Effector memory CD8-positive, alpha-beta T cell (primary cell): ENCODE measurements around the gene BAZ2B.

Source experiments
- ATAC-seq: fragments of 150-1000 bp; cut with Tn5 transposase; replicated peaks from 2 replicates; pipeline ENCODE4 v1.10.0; 2021; ENCODE audit warnings: mild to moderate bottlenecking, moderate library complexity
- DNase-seq, 3 experiments: peaks; one replicate each; pipeline ENCODE4 v3.0.0; 2021
- H3K27ac Mint-ChIP-seq, 2 donors: one replicate each; pipeline ENCODE4 v1.8.0; 2022; ENCODE audit warnings: mild to moderate bottlenecking in 2 of 2, mixed read lengths in 2 of 2, moderate library complexity in 2 of 2
- H3K27me3 Mint-ChIP-seq, 2 donors: one replicate each; pipeline ENCODE4 v1.8.0; 2022; ENCODE audit warnings: mixed read lengths in 2 of 2
- H3K36me3 Mint-ChIP-seq: one replicate; pipeline ENCODE4 v1.8.0; 2022; ENCODE audit warnings: mild to moderate bottlenecking, moderate library complexity, mixed read lengths; ENCODE audit not compliant: insufficient read depth
- H3K4me1 Mint-ChIP-seq, 2 donors: one replicate each; pipeline ENCODE4 v1.8.0; 2022; ENCODE audit warnings: low read depth in 2 of 2, mixed read lengths in 2 of 2
- H3K4me3 Mint-ChIP-seq, 2 donors: one replicate each; pipeline ENCODE4 v1.8.0; 2022; ENCODE audit warnings: mild to moderate bottlenecking in 2 of 2, mixed read lengths in 2 of 2, moderate library complexity in 2 of 2
- H3K9me3 Mint-ChIP-seq, 2 donors: one replicate each; pipeline ENCODE4 v1.8.0; 2022; ENCODE audit warnings: mixed read lengths in 2 of 2

BAZ2B gene

GRCh38 chr2:159297042-159297707, 319.2 kb downstream of the BAZ2B start:
- H3K27me3 Mint-ChIP-seq, result peaks cover 0 to 6% of the 10 kb centered on the region in 2 donors
- no peak for DNase-seq
- H3K36me3 Mint-ChIP-seq, result no peaks in the 10 kb centered on the region
- no peak overlapping the region for H3K27ac Mint-ChIP-seq
- ATAC-seq, result no peak
- no peaks in the 10 kb centered on the region for H3K9me3 Mint-ChIP-seq
- H3K4me3 Mint-ChIP-seq, result no peak overlapping the region
- H3K4me1 Mint-ChIP-seq, result no peaks in the 10 kb centered on the region

DNA sequence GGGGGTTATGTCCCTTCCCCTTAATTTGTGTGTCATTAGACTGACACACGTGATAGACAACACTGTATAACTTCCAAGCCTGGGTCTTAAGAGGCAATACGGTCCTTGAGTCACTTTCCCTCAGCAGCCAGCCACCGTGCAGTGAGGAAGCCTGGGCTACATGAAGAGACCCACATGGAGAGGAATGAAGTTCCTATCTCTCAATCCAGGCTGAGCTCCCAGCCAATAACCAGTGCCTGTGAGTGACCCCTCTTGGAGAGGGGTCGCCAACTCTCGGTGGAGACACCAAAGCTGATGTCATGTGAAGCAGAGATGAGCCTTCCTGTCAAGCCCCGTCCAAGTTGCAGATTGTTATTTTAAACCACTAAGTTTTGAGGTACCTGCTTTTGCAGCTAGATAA, 324.2 kb downstream of the BAZ2B start:
- no peak for ATAC-seq

DNA sequence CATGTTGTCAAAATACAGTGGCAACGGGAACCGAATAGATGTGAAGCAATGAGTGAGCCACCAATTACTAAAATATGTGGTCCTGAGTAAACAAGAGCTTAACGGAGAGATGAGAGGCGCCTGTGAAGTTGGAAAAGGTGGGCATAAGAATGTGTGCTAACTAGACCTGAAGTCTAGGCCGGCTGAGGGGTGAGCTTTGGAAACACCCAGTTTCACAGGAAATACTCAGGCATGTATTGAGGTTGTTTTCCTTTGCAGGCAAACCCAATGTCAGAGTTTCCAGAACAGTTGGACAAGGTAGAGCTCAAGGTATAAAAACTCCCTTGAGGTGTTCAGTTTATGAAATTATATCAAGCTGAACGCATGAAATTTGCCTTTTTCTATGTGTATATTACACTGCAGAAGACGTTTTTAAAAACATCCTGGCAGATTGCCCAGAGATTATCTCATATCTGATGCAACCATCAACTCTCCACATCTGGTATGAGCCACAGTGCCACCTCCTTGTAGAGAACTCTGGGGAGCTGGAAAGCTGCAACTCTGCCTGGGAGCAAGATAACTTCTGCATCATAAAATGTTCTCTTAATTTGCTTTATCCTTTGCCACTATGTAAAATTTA, 325.9 kb downstream of the BAZ2B start:
- H3K27me3 Mint-ChIP-seq, result no peaks in the 10 kb centered on the region
- H3K27ac Mint-ChIP-seq, result no peak overlapping the region
- no peak overlapping the region for H3K4me3 Mint-ChIP-seq
- no peaks in the 10 kb centered on the region for H3K9me3 Mint-ChIP-seq
- ATAC-seq (no peak), DNase-seq (peak in 1 of 3 experiments; percentile 4)
- H3K4me1 Mint-ChIP-seq, result peaks cover 11 to 13% of the 10 kb centered on the region in 2 donors
- peaks cover 3% of the 10 kb centered on the region for H3K36me3 Mint-ChIP-seq

More for the DNA sequence above, 324.2 kb downstream of the BAZ2B start:
- Mint-ChIP-seq H3K36me3 (no peaks in the 10 kb centered on the region), H3K9me3 (no peaks in the 10 kb centered on the region), H3K27ac (no peak overlapping the region), H3K4me3 (no peak overlapping the region), H3K4me1 (peaks cover 4 to 5% of the 10 kb centered on the region in 2 donors), H3K27me3 (peaks cover 0 to 6% of the 10 kb centered on the region in 2 donors)
- DNase-seq, result no peak

GRCh38 chr2:159287733-159288132, 328.6 kb downstream of the BAZ2B start:
- no peaks in the 10 kb centered on the region for H3K9me3 Mint-ChIP-seq
- DNase-seq (no peak), ATAC-seq (no peak)
- peaks cover 10% of the 10 kb centered on the region for H3K36me3 Mint-ChIP-seq
- H3K27me3 Mint-ChIP-seq, result no peaks in the 10 kb centered on the region
- peak overlapping the region in 1 of 2 donors; percentile 88 for H3K27ac Mint-ChIP-seq
- peaks cover 14 to 18% of the 10 kb centered on the region in 2 donors for H3K4me1 Mint-ChIP-seq
- peak overlapping the region; percentile 23 to 83 for H3K4me3 Mint-ChIP-seq

GRCh38 chr2:159286709-159287441, 329.5 kb downstream of the BAZ2B start:
- DNase-seq (peak; percentile 94 to 97 (median 96)), ATAC-seq (peak; percentile 96)
- H3K4me1 Mint-ChIP-seq, result peaks cover 14 to 23% of the 10 kb centered on the region in 2 donors
- H3K27ac Mint-ChIP-seq, result peak overlapping the region; percentile 82 to 88
- H3K4me3 Mint-ChIP-seq, result peak overlapping the region; percentile 78 to 83
- H3K27me3 Mint-ChIP-seq, result no peaks in the 10 kb centered on the region
- H3K9me3 Mint-ChIP-seq, result no peaks in the 10 kb centered on the region
- H3K36me3 Mint-ChIP-seq, result peaks cover 10% of the 10 kb centered on the region

DNA sequence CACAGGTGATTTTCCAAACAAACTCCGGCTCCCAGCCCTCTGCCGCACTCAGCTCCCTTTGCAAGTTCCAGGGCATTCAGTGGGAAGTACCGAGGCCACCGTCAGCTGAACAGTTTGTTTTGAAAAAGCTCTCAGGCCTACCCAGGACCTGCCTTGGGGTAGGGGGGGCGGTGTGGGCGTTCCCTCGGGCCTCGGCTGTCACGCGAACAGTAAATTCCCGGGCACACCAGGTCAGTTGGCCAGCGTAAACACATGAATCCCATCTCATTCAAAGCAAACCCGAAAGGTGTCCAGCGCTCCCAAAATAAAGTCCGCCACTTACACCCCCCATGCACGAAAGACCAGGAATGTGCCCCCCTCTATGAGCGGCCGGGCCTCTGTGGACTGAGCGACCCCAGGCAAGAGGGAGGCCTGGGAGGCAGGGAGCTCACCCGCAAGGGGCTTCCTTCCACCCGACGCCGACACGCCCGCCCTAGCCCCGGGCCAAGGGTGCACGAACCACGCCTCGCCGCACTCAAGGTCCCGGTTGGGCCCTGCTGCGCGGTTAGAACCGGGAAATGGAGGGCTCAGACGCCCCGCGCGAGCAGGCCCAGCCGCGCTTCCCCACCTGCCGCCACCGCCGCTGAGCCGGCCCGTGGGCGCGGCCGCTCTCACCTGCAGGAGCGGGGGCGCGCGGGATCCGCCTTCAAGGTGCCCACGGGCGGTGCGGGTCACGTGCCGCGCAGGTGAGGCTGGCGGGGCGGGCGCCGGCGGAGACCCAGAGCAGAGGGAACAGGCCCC, 330.2 kb downstream of the BAZ2B start, which contains the start of gene WDSUB1:
Gene WDSUB1, minus strand, starts transcription at position 775 of the 780 bp plus-strand sequence. CDS start 3,634 bp downstream, outside the sequence.
- DNase-seq (peak in 2 of 3 experiments; percentile 2 to 18), ATAC-seq (peak; percentile 52)
- Mint-ChIP-seq H3K27me3 (no peaks in the 10 kb centered on the region), H3K36me3 (peaks cover 16% of the 10 kb centered on the region), H3K27ac (peak within 1 kb of the TSS; percentile 82 to 88), H3K4me1 (peaks cover 14 to 23% of the 10 kb centered on the region in 2 donors), H3K9me3 (no peaks in the 10 kb centered on the region), H3K4me3 (peak within 1 kb of the TSS; percentile 78 to 83)

- peaks cover 14 to 23% of the 10 kb centered on the region in 2 donors for H3K4me1 Mint-ChIP-seq
- DNase-seq, result no peak
- H3K36me3 Mint-ChIP-seq, result peaks cover 18% of the 10 kb centered on the region
- no peak for ATAC-seq
- H3K27ac Mint-ChIP-seq, result peak overlapping the region in 1 of 2 donors; percentile 82
- no peaks in the 10 kb centered on the region for H3K9me3 Mint-ChIP-seq
- no peaks in the 10 kb centered on the region for H3K27me3 Mint-ChIP-seq
- H3K4me3 Mint-ChIP-seq, result peak overlapping the region; percentile 78 to 83
Measured at GRCh38 chr2:159285433-159285832, 330.9 kb downstream of the BAZ2B start.

DNA sequence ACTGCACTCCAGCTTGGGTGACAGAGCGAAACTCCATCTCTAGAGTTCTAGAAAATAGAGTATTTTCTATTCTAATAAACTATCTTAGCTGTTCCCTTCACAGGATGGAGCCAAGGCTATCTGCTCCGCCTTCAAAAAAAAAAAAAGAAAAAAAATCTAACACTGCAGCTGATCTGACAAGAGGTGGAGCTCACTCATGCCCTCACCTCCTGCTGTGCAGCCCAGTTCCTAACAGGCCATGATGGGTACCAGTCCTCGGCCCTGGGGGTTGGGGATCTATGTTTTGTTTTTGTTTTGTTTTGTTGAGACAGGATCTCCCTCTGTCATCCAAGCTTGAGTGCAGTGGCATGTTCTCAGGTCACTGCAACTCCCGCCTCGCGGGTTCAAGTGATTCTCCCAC, 332.8 kb downstream of the BAZ2B start:
- no peaks in the 10 kb centered on the region for H3K9me3 Mint-ChIP-seq
- H3K36me3 Mint-ChIP-seq, result peaks cover 18% of the 10 kb centered on the region
- peaks cover 10 to 19% of the 10 kb centered on the region in 2 donors for H3K4me1 Mint-ChIP-seq
- ATAC-seq (no peak), DNase-seq (no peak)
- H3K27me3 Mint-ChIP-seq, result no peaks in the 10 kb centered on the region
- H3K4me3 Mint-ChIP-seq, result no peak overlapping the region
- no peak overlapping the region for H3K27ac Mint-ChIP-seq

GRCh38 chr2:159281002-159281401, 335.3 kb downstream of the BAZ2B start:
- no peak for DNase-seq
- H3K27me3 Mint-ChIP-seq, result no peaks in the 10 kb centered on the region
- ATAC-seq, result no peak
- no peak overlapping the region for H3K27ac Mint-ChIP-seq
- H3K4me3 Mint-ChIP-seq, result no peak overlapping the region
- H3K36me3 Mint-ChIP-seq, result peaks cover 18% of the 10 kb centered on the region
- no peaks in the 10 kb centered on the region for H3K9me3 Mint-ChIP-seq
- H3K4me1 Mint-ChIP-seq, result peaks cover 8 to 16% of the 10 kb centered on the region in 2 donors

- no peak for DNase-seq
- peaks cover 8 to 13% of the 10 kb centered on the region in 2 donors for H3K4me1 Mint-ChIP-seq
- H3K36me3 Mint-ChIP-seq, result peaks cover 13% of the 10 kb centered on the region
- no peak for ATAC-seq
- no peaks in the 10 kb centered on the region for H3K9me3 Mint-ChIP-seq
- H3K4me3 Mint-ChIP-seq, result no peak overlapping the region
- H3K27me3 Mint-ChIP-seq, result no peaks in the 10 kb centered on the region
- H3K27ac Mint-ChIP-seq, result no peak overlapping the region
Measured at GRCh38 chr2:159279700-159280099, 336.6 kb downstream of the BAZ2B start.

DNA sequence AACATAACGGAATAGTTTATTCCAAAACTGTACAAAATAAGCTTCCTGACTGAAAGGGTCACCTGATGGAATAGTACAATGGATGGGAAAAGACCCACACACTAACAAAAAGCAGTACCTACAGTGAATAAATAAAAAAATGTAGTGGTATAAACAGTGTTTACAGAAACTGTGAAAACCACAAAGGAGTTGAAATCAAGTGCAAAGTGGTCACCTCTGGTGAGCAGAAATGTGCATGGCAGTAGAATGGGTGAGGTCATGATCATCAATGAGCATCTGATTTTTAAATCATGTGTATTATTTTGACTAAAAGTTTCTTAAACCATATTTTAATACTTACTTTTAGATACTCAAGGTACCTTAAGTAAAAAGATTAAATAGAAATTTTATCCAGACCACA, 341.2 kb downstream of the BAZ2B start:
- Mint-ChIP-seq H3K36me3 (peaks cover 9% of the 10 kb centered on the region), H3K4me3 (peak overlapping the region in 1 of 2 donors; percentile 32), H3K4me1 (peaks cover 11 to 16% of the 10 kb centered on the region in 2 donors), H3K27ac (no peak overlapping the region), H3K27me3 (no peaks in the 10 kb centered on the region), H3K9me3 (no peaks in the 10 kb centered on the region)
- peak; percentile 82 for ATAC-seq
- no peak for DNase-seq

- no peaks in the 10 kb centered on the region for H3K27me3 Mint-ChIP-seq
- DNase-seq (no peak), ATAC-seq (no peak)
- H3K4me1 Mint-ChIP-seq, result peaks cover 13 to 28% of the 10 kb centered on the region in 2 donors
- no peak overlapping the region for H3K4me3 Mint-ChIP-seq
- no peaks in the 10 kb centered on the region for H3K9me3 Mint-ChIP-seq
- no peak overlapping the region for H3K27ac Mint-ChIP-seq
- H3K36me3 Mint-ChIP-seq, result peaks cover 9% of the 10 kb centered on the region
Measured at GRCh38 chr2:159272156-159272555, 344.2 kb downstream of the BAZ2B start.
